Smooth muscle cell (in vitro differentiated cells): Measurements from ENCODE around the gene FEZF2. TPM values are rescaled to one million over a fixed set of nuclear protein-coding genes. Genes with fewer than 3 reads are reported as not detected.

ENCODE experiments used
- DNase-seq: peaks from one replicate; lab custom pipeline; 2025; ENCODE audit not compliant: unreplicated experiment; lab: John Stamatoyannopoulos, UW
- H2AFZ ChIP-seq: fragments of 200-600 bp; sonication (generic); 2 replicates; pipeline ENCODE4 v1.6.0; 2016; ENCODE audit warnings: antibody characterized with exemption, low read depth, mild to moderate bottlenecking
- H3F3A ChIP-seq: fragments of 200-600 bp; sonication (generic); 2 replicates; pipeline ENCODE4 v1.6.0; 2017; ENCODE audit warnings: antibody characterized with exemption, low read depth
- H3K27ac ChIP-seq: fragments of 200-600 bp; sonication (generic); 2 replicates; pipeline ENCODE4 v1.5.1; 2016; ENCODE audit warnings: low read depth, mild to moderate bottlenecking
- H3K27me3 ChIP-seq: fragments of 200-600 bp; sonication (generic); 2 replicates; pipeline ENCODE4 v1.6.1; 2016; ENCODE audit warnings: low read depth, mild to moderate bottlenecking
- H3K36me3 ChIP-seq: fragments of 200-600 bp; sonication (generic); 2 replicates; pipeline ENCODE4 v1.5.1; 2016; ENCODE audit warnings: low read depth
- H3K4me1 ChIP-seq: fragments of 200-600 bp; sonication (generic); 2 replicates; pipeline ENCODE4 v1.5.1; 2016; ENCODE audit warnings: low read depth
- H3K4me2 ChIP-seq: fragments of 200-600 bp; sonication (generic); 2 replicates; pipeline ENCODE4 v1.6.0; 2016; ENCODE audit warnings: mild to moderate bottlenecking
- H3K4me3 ChIP-seq: fragments of 200-600 bp; sonication (generic); 2 replicates; pipeline ENCODE4 v1.5.1; 2016; ENCODE audit warnings: mild to moderate bottlenecking
- H3K79me2 ChIP-seq: fragments of 200-600 bp; sonication (generic); 2 replicates; pipeline ENCODE4 v1.6.0; 2016; ENCODE audit warnings: low read depth, mild to moderate bottlenecking
- H3K9ac ChIP-seq: fragments of 200-600 bp; sonication (generic); 2 replicates; pipeline ENCODE4 v1.6.0; 2016; ENCODE audit warnings: low read depth
- H3K9me3 ChIP-seq: fragments of 200-600 bp; sonication (generic); replicated peaks from 2 replicates; pipeline ENCODE4 v1.5.1; 2016; ENCODE audit warnings: low read depth
- H4K20me1 ChIP-seq: fragments of 200-600 bp; sonication (generic); 2 replicates; pipeline ENCODE4 v1.6.0; 2016; ENCODE audit warnings: low read depth
- WGBS: methylation state at CpG from one replicate; pipeline ENCODE4 v1.1.7; 2016; ENCODE audit warnings: low lambda C conversion rate; 5-methylcytosine and 5-hydroxymethylcytosine counted together
- polyA plus RNA-seq: library from polyadenylated mRNA; unstranded; fragments of >200 nt; fragmentation: Nextera tagmentation; extraction: Ambion mirVana; gene quantifications from 2 replicates; pipeline ENCODE4 v1.2.1, GENCODE V29; 2016
- total RNA-seq: library from RNA; depleted of rRNA; stranded (reverse); fragments of >200 nt; gene quantifications from 2 replicates; pipeline ENCODE4 v1.2.3, GENCODE V29; 2014
- TF ChIP-seq, protein P1 (sequence below): fragments of 200-600 bp; sonication (generic); IDR thresholded peaks from 2 replicates; pipeline ENCODE4 v1.5.1; 2017; ENCODE audit warnings: borderline replicate concordance, mild to moderate bottlenecking, antibody characterized with exemption; ENCODE audit not compliant: insufficient read depth, poor library complexity, severe bottlenecking

FEZF2 gene
- total and polyA plus RNA-seq, 2 experiments from 2014 or later, result not detected

DNA sequence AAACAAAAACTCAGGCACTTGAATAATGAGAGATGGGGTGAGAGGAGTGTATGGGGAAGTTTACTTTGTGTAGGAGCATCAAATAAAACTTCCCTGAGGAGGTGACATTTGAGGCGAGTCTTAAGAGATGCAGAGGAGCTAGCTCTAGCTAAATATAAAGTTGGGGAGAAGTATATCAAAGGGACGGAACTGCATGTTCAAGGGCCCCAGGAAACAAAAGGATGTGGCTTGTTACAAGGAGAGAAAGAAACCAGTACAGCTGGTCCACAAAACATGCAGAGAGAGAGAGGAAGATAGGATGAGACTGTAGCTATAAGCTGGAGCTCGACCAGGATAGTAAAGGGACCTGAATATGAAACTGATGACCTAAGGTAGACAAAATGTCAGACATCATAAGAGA is 17.6 kb downstream of the FEZF2 start:
- Histone ChIP-seq H2AFZ (no peak overlapping the region), H3K4me1 (no peaks in the 10 kb centered on the region), H3K4me2 (no peak overlapping the region), H4K20me1 (no peaks in the 10 kb centered on the region), H3F3A (no peaks in the 10 kb centered on the region), H3K9me3 (no peaks in the 10 kb centered on the region), H3K9ac (no peak overlapping the region), H3K79me2 (no peaks in the 10 kb centered on the region), H3K36me3 (no peaks in the 10 kb centered on the region), H3K27me3 (peaks cover 98% of the 10 kb centered on the region), H3K4me3 (no peak overlapping the region), H3K27ac (no peak overlapping the region)
- TF ChIP-seq, protein P1, sequence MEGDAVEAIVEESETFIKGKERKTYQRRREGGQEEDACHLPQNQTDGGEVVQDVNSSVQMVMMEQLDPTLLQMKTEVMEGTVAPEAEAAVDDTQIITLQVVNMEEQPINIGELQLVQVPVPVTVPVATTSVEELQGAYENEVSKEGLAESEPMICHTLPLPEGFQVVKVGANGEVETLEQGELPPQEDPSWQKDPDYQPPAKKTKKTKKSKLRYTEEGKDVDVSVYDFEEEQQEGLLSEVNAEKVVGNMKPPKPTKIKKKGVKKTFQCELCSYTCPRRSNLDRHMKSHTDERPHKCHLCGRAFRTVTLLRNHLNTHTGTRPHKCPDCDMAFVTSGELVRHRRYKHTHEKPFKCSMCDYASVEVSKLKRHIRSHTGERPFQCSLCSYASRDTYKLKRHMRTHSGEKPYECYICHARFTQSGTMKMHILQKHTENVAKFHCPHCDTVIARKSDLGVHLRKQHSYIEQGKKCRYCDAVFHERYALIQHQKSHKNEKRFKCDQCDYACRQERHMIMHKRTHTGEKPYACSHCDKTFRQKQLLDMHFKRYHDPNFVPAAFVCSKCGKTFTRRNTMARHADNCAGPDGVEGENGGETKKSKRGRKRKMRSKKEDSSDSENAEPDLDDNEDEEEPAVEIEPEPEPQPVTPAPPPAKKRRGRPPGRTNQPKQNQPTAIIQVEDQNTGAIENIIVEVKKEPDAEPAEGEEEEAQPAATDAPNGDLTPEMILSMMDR, result no peak
- whole genome bisulfite sequencing, result 82% methylated on average over 3 of the region's 3 CpGs
- no peak for DNase-seq

DNA sequence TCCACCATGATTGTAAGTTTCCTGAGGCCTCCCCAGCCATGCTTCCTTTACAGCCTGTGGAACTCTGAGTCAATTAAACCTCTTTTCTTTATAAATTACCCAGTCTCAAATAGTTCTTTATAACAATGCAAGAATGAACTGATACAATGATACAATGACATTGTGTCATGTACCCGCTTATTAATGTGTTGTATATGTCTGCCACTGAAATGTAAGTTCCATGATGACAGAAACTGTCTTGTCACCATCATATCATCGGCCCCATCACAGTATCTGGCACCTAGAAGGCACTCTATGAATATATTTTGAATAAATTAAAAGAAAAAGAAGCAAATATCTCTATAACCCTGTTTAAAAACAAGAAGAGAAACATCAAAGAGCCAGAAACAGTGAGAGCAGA is 29.6 kb downstream of the FEZF2 start:
- Histone ChIP-seq H4K20me1 (no peaks in the 10 kb centered on the region), H3K36me3 (no peaks in the 10 kb centered on the region), H3F3A (no peaks in the 10 kb centered on the region), H3K4me3 (no peak overlapping the region), H3K9ac (no peak overlapping the region), H2AFZ (no peak overlapping the region), H3K4me2 (no peak overlapping the region), H3K4me1 (no peaks in the 10 kb centered on the region), H3K79me2 (no peaks in the 10 kb centered on the region), H3K9me3 (no peaks in the 10 kb centered on the region), H3K27ac (no peak overlapping the region), H3K27me3 (peaks cover 23% of the 10 kb centered on the region)
- WGBS, result 89% methylated on average over 2 of the region's 2 CpGs
- no peak for DNase-seq
- TF ChIP-seq, protein P1, result no peak

DNA sequence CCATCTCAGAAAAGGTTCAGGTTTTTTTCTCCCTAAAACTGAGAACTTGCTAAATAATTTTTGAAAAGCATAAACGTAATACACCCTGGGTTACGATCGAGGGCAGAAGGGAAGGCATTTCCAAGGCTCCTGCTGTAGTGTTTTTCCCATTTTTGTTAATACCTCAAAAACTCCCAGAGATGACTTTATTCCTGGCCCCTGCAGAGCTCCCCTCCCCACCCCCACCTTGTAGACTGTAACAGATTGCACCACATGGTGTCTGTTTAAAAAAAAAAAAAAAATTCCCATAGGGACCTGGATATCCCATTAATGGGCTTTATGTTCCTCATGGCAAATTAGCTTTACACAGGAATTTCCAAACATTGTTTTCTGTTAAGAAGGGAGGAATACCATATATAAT is 38.2 kb downstream of the FEZF2 start:
- Histone ChIP-seq H3K9ac (no peak overlapping the region), H3K4me3 (no peak overlapping the region), H3K9me3 (no peaks in the 10 kb centered on the region), H3K27ac (no peak overlapping the region), H3K27me3 (peaks cover 12% of the 10 kb centered on the region), H3K79me2 (no peaks in the 10 kb centered on the region), H2AFZ (no peak overlapping the region), H3K4me2 (no peak overlapping the region), H3K36me3 (no peaks in the 10 kb centered on the region), H3K4me1 (no peaks in the 10 kb centered on the region), H4K20me1 (no peaks in the 10 kb centered on the region), H3F3A (no peaks in the 10 kb centered on the region)
- TF ChIP-seq, protein P1, result no peak
- no peak for DNase-seq
- 90% methylated on average over 3 of the region's 3 CpGs for WGBS

DNA sequence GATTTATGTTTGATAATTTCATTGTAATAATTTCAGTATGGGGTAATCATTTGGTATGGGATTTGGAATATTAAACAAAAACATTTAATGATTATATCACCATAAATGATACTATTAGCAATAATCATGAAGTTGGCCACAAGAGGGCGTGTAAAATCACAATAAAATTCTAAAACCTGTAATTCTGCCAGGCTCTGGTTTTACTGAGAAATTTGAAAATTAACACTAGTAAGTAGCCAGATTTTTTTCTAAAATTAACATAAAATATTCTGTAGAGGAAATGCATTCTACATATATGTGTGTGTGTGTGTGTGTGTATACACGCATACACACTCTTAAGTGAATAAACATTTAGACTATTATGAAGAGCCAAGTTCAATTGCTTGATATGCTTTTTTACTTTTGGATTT is 40.5 kb downstream of the FEZF2 start:
- Histone ChIP-seq H3K4me1 (no peaks in the 10 kb centered on the region), H3K36me3 (no peaks in the 10 kb centered on the region), H3F3A (no peaks in the 10 kb centered on the region), H3K27me3 (peaks cover 10% of the 10 kb centered on the region), H3K27ac (no peak overlapping the region), H3K4me3 (no peak overlapping the region), H4K20me1 (no peaks in the 10 kb centered on the region), H2AFZ (no peak overlapping the region), H3K9ac (no peak overlapping the region), H3K4me2 (no peak overlapping the region), H3K79me2 (no peaks in the 10 kb centered on the region), H3K9me3 (no peaks in the 10 kb centered on the region)
- 56% methylated on average over 2 of the region's 2 CpGs for WGBS
- TF ChIP-seq, protein P1, result peak; percentile 69
- no peak for DNase-seq
